SK-N-SH (cell line): Measurements from ENCODE around the gene DEXI. TPM values are rescaled to one million over a fixed set of nuclear protein-coding genes. Genes with fewer than 3 reads are reported as not detected.

Experiments used
- CTCF ChIA-PET: fragments of 300-600, 350-600 bp; formaldehyde crosslinking; extraction: SDS; loops from one replicate; lab custom pipeline; 2021; lab: Yijun Ruan, JAX
- POLR2A ChIA-PET: fragments of 350-600 bp; sonication (Branson Sonifier 250); formaldehyde crosslinking; extraction: SDS; loops from one replicate; lab custom pipeline; 2020; ENCODE audit warnings: antibody characterized with exemption, inconsistent platforms; lab: Yijun Ruan, JAX
- DNase-seq: peaks from one replicate; pipeline ENCODE4 v3.0.0; 2012
- H2AFZ ChIP-seq: fragments of 200-600 bp; sonication (generic); 2 replicates; pipeline ENCODE4 v1.8.1; 2016; ENCODE audit warnings: antibody characterized with exemption, mild to moderate bottlenecking, low read depth
- H3F3A ChIP-seq: fragments of 200-600 bp; sonication (generic); replicated peaks from 2 replicates; pipeline ENCODE3; 2016; ENCODE audit warnings: antibody characterized with exemption, mild to moderate bottlenecking; ENCODE audit not compliant: insufficient read depth
- H3K27ac ChIP-seq, 2 experiments: fragments of 200-500 bp in 1 of 2; fragments of 200-600 bp in 1 of 2; sonication (Bioruptor generic) in 1 of 2; sonication (generic), shearing (Covaris generic) in 1 of 2; 2 replicates each; pipeline versions ENCODE4 v1.5.1 to v1.6.1; 2014 to 2016; ENCODE audit warnings: low read depth in 2 of 2, inconsistent platforms in 1 of 2, low read length in 1 of 2, mild to moderate bottlenecking in 1 of 2, mixed read lengths in 1 of 2
- H3K27me3 ChIP-seq: fragments of 200-600 bp; sonication (generic), shearing (Covaris generic); 2 replicates; pipeline ENCODE4 v1.6.1; 2016; ENCODE audit warnings: mixed run types; ENCODE audit not compliant: insufficient read depth
- H3K36me3 ChIP-seq, 2 experiments: fragments of 200-500 bp in 1 of 2; fragments of 200-600 bp in 1 of 2; sonication (Bioruptor generic) in 1 of 2; sonication (generic) in 1 of 2; replicated peaks in 1 of 2; 2 replicates each; pipeline versions ENCODE3 to v1.5.1; 2014 to 2016; ENCODE audit warnings: low read length in 1 of 2, mild to moderate bottlenecking in 1 of 2; ENCODE audit not compliant: insufficient read depth in 2 of 2, control insufficient read depth in 1 of 2
- H3K4me1 ChIP-seq, 2 experiments: fragments of 200-500 bp in 1 of 2; fragments of 200-600 bp in 1 of 2; sonication (Bioruptor generic) in 1 of 2; sonication (generic), shearing (Covaris generic) in 1 of 2; 2 replicates each; pipeline versions ENCODE4 v1.5.1 to v1.6.1; 2014 to 2016; ENCODE audit warnings: low read depth in 1 of 2, low read length in 1 of 2, mixed run types in 1 of 2; ENCODE audit not compliant: insufficient read depth in 2 of 2, control insufficient read depth in 1 of 2
- H3K4me2 ChIP-seq: fragments of 200-600 bp; sonication (generic), shearing (Covaris generic); 2 replicates; pipeline ENCODE4 v1.6.1; 2017; ENCODE audit warnings: mixed run types
- H3K4me3 ChIP-seq, 2 experiments: fragments of 200-500 bp in 1 of 2; fragments of 200-600 bp in 1 of 2; sonication (Bioruptor generic) in 1 of 2; sonication (generic), shearing (Covaris generic) in 1 of 2; 2 replicates each; pipeline versions ENCODE4 v1.5.1 to v1.8.1; 2014 to 2016; ENCODE audit warnings: low read depth in 2 of 2, inconsistent platforms in 1 of 2, low read length in 1 of 2, mild to moderate bottlenecking in 1 of 2, mixed read lengths in 1 of 2, moderate library complexity in 1 of 2
- H3K79me2 ChIP-seq: fragments of 200-600 bp; sonication (generic); 2 replicates; pipeline ENCODE4 v1.8.1; 2017; ENCODE audit warnings: mild to moderate bottlenecking; ENCODE audit not compliant: insufficient read depth
- H3K9ac ChIP-seq: fragments of 200-600 bp; sonication (generic); 2 replicates; pipeline ENCODE4 v1.6.1; 2017; ENCODE audit warnings: mixed run types
- H3K9me2 ChIP-seq: fragments of 200-600 bp; sonication (generic); 2 replicates; pipeline ENCODE4 v1.6.1; 2017; ENCODE audit warnings: mixed run types
- H3K9me3 ChIP-seq: fragments of 200-600 bp; sonication (generic); 2 replicates; pipeline ENCODE4 v1.6.1; 2017; ENCODE audit warnings: mixed run types, mild to moderate bottlenecking, moderate library complexity
- H4K20me1 ChIP-seq: fragments of 200-600 bp; sonication (generic); 2 replicates; pipeline ENCODE4 v1.6.1; 2017; ENCODE audit warnings: mild to moderate bottlenecking, mixed run types; ENCODE audit not compliant: insufficient read depth
- EP300 ChIP-seq, 2 experiments: IDR thresholded peaks; 2 replicates each; pipeline versions ENCODE4 v1.4.0 to v1.6.1; 2012; ENCODE audit warnings: borderline replicate concordance in 1 of 2, low read depth in 1 of 2, low read length in 1 of 2
- EZH2phosphoT487 ChIP-seq: fragments of 200-600 bp; sonication (generic); IDR thresholded peaks from 2 replicates; pipeline ENCODE4 v1.6.1; 2017; ENCODE audit warnings: low read depth, mixed run types, mild to moderate bottlenecking, antibody characterized with exemption, moderate library complexity, borderline replicate concordance
- JUND ChIP-seq: IDR thresholded peaks from 2 replicates; pipeline ENCODE4 v1.4.0; 2012
- MEF2A ChIP-seq: IDR thresholded peaks from 2 replicates; pipeline ENCODE4 v1.4.0; 2012; ENCODE audit warnings: low read depth, borderline replicate concordance
- MXI1 ChIP-seq: IDR thresholded peaks from 2 replicates; pipeline ENCODE4 v1.6.1; 2012; ENCODE audit warnings: mild to moderate bottlenecking, low read depth, low read length, improper control_type of control experiment
- NFIC ChIP-seq: IDR thresholded peaks from 2 replicates; pipeline ENCODE4 v1.4.0; 2012; ENCODE audit warnings: borderline replicate concordance
- POLR2AphosphoS5 ChIP-seq: IDR thresholded peaks from 2 replicates; pipeline ENCODE4 v1.6.1; 2012; ENCODE audit warnings: low read depth, low read length
- RAD21 ChIP-seq: IDR thresholded peaks from 2 replicates; pipeline ENCODE4 v1.6.1; 2012; ENCODE audit warnings: mild to moderate bottlenecking, low read length
- RXRA ChIP-seq: IDR thresholded peaks from 2 replicates; pipeline ENCODE4 v1.4.0; 2012; ENCODE audit warnings: low read depth, mild to moderate bottlenecking, borderline replicate concordance
- SMC3 ChIP-seq: IDR thresholded peaks from 2 replicates; pipeline ENCODE4 v1.6.1; 2012; ENCODE audit warnings: low read depth, low read length, improper control_type of control experiment
- TAF1 ChIP-seq: IDR thresholded peaks from 2 replicates; pipeline ENCODE4 v1.6.1; 2012; ENCODE audit warnings: low read depth, mild to moderate bottlenecking, low read length, moderate library complexity, borderline replicate concordance
- TCF12 ChIP-seq: IDR thresholded peaks from 2 replicates; pipeline ENCODE4 v1.4.0; 2012
- WGBS: methylation state at CpG from one replicate; pipeline ENCODE4 v1.1.6; 2017; ENCODE audit warnings: low lambda C conversion rate; 5-methylcytosine and 5-hydroxymethylcytosine counted together
- polyA plus RNA-seq, 3 experiments: library from polyadenylated mRNA; depleted of rRNA; stranded (reverse); fragments of >200 nt; gene quantifications; 2 replicates each; pipeline ENCODE4 v1.2.3, GENCODE V29; 2012
- TF ChIP-seq, protein P1 (sequence below): fragments of 200-600 bp; sonication (generic); IDR thresholded peaks from 2 replicates; pipeline ENCODE4 v1.6.1; 2017; ENCODE audit warnings: antibody characterized with exemption, mild to moderate bottlenecking, moderate library complexity
- TF ChIP-seq, protein P2 (sequence below): IDR thresholded peaks from 2 replicates; pipeline ENCODE4 v1.4.0; 2012; ENCODE audit warnings: low read depth, borderline replicate concordance
- TF ChIP-seq, protein P3 (sequence below): fragments of 150-350 bp; IDR thresholded peaks from 2 replicates; pipeline ENCODE4 v1.6.1; 2016; ENCODE audit warnings: mild to moderate bottlenecking, low read depth, low read length
- TF ChIP-seq, protein P4 (sequence below): fragments of 150-350 bp; IDR thresholded peaks from 2 replicates; pipeline ENCODE4 v1.6.1; 2017; ENCODE audit warnings: antibody characterized with exemption, low read length, low read depth, borderline replicate concordance

DEXI gene
- polyA plus RNA-seq, 1 of the 3 experiments (the other 2 are of a cell fraction) = 55.5 TPM

DNA sequence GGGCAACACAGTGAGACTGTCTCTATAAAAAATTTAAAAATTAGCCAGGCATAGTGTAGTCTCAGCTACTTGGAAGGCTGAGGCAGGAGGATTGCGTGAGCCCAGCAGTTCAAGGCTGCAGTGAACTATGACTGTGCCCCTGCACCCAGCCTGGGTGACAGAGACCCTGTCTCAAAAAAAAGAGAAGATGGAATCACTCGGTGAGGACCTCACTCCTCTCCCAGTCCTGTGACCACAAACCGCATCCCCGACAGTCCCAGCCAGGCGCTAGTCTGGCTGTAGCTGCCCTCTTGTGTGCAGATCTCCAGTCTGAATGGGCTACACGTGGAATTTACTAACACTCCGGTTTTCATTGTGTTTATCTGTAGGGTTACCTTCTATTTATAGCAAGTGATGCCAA, 11.1 kb downstream of the DEXI start (continued):
- TF ChIP-seq NFIC = no peak
- TF ChIP-seq, all 33 proteins: peak for 0

DNA sequence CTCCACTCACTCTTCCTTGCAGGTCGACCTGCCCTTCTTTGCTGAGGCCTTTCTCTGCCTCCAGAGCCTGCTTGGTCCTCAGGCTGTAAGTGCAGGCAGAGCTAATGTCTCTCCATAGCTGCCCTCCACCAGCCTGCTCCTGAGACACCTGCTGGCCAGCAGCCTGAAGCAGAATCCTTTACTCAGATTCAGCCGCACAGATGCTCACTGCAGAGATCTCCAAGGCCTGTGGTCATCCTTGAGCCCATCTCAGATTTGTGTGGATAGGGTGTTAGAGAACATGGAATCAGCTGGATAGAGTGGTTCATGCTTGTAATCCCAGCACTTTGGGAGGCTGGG, 11.5 kb downstream of the DEXI start:
- H3K36me3 ChIP-seq = peaks cover 8 to 21% of the 10 kb centered on the region in 2 experiments
- no peak overlapping the region for H3K4me3 ChIP-seq
- no peak overlapping the region for H3K9ac ChIP-seq
- no peak overlapping the region for H3K4me2 ChIP-seq
- no peaks in the 10 kb centered on the region for H3K27me3 ChIP-seq
- H3K27ac ChIP-seq = no peak overlapping the region
- no peaks in the 10 kb centered on the region for H3K9me3 ChIP-seq
- H2AFZ ChIP-seq = no peak overlapping the region
- peaks cover 52% of the 10 kb centered on the region for H4K20me1 ChIP-seq
- WGBS = 93% methylated on average over 2 of the region's 2 CpGs
- peaks cover 0 to 15% of the 10 kb centered on the region in 2 experiments; a peak in 2 of 4 replicates for H3K4me1 ChIP-seq
- TF ChIP-seq EP300 (IDR thresholded peaks at IDR 0.05; ENCODE audit: borderline replicate concordance in 1 of 2, low read depth in 1 of 2, low read length in 1 of 2) = no peak
- no peak for TF ChIP-seq SMC3
- TF ChIP-seq, protein P1, sequence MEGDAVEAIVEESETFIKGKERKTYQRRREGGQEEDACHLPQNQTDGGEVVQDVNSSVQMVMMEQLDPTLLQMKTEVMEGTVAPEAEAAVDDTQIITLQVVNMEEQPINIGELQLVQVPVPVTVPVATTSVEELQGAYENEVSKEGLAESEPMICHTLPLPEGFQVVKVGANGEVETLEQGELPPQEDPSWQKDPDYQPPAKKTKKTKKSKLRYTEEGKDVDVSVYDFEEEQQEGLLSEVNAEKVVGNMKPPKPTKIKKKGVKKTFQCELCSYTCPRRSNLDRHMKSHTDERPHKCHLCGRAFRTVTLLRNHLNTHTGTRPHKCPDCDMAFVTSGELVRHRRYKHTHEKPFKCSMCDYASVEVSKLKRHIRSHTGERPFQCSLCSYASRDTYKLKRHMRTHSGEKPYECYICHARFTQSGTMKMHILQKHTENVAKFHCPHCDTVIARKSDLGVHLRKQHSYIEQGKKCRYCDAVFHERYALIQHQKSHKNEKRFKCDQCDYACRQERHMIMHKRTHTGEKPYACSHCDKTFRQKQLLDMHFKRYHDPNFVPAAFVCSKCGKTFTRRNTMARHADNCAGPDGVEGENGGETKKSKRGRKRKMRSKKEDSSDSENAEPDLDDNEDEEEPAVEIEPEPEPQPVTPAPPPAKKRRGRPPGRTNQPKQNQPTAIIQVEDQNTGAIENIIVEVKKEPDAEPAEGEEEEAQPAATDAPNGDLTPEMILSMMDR = no peak
- TF ChIP-seq RAD21 = no peak
- TF ChIP-seq, protein P2, sequence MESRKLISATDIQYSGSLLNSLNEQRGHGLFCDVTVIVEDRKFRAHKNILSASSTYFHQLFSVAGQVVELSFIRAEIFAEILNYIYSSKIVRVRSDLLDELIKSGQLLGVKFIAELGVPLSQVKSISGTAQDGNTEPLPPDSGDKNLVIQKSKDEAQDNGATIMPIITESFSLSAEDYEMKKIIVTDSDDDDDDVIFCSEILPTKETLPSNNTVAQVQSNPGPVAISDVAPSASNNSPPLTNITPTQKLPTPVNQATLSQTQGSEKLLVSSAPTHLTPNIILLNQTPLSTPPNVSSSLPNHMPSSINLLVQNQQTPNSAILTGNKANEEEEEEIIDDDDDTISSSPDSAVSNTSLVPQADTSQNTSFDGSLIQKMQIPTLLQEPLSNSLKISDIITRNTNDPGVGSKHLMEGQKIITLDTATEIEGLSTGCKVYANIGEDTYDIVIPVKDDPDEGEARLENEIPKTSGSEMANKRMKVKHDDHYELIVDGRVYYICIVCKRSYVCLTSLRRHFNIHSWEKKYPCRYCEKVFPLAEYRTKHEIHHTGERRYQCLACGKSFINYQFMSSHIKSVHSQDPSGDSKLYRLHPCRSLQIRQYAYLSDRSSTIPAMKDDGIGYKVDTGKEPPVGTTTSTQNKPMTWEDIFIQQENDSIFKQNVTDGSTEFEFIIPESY = no peak
- TF ChIP-seq MEF2A = no peak
- no peak for TF ChIP-seq EZH2phosphoT487
- TF ChIP-seq, protein P3, sequence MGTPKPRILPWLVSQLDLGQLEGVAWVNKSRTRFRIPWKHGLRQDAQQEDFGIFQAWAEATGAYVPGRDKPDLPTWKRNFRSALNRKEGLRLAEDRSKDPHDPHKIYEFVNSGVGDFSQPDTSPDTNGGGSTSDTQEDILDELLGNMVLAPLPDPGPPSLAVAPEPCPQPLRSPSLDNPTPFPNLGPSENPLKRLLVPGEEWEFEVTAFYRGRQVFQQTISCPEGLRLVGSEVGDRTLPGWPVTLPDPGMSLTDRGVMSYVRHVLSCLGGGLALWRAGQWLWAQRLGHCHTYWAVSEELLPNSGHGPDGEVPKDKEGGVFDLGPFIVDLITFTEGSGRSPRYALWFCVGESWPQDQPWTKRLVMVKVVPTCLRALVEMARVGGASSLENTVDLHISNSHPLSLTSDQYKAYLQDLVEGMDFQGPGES = no peak
- TF ChIP-seq TCF12 = no peak
- TF ChIP-seq TAF1 = no peak
- TF ChIP-seq, protein P4, sequence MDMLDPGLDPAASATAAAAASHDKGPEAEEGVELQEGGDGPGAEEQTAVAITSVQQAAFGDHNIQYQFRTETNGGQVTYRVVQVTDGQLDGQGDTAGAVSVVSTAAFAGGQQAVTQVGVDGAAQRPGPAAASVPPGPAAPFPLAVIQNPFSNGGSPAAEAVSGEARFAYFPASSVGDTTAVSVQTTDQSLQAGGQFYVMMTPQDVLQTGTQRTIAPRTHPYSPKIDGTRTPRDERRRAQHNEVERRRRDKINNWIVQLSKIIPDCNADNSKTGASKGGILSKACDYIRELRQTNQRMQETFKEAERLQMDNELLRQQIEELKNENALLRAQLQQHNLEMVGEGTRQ = no peak
- TF ChIP-seq JUND = no peak
- no peak for TF ChIP-seq MXI1
- no peak for TF ChIP-seq RXRA
- no peak for TF ChIP-seq POLR2AphosphoS5
- H3K79me2 ChIP-seq = peaks cover 36% of the 10 kb centered on the region
- CTCF ChIA-PET = interaction anchor here (0.6 kb wide), 1 partner anchor 12 kb away, joined by 3 read pairs; no protein-coding TSS in a partner anchor
- H3F3A ChIP-seq = no peaks in the 10 kb centered on the region
- POLR2A ChIA-PET = no interaction called here
- no peaks in the 10 kb centered on the region for H3K9me2 ChIP-seq
- DNase-seq = no peak
